GM10266 (cell line): ENCODE measurements around the gene TMPRSS9.

Source experiments
- DNase-seq: peaks from one replicate; pipeline ENCODE4 v3.0.0; 2012; ENCODE audit errors: extremely low spot score
- CTCF ChIP-seq: IDR thresholded peaks from 2 replicates; pipeline ENCODE4 v1.5.1; 2012; ENCODE audit warnings: mild to moderate bottlenecking, low read depth; ENCODE audit not compliant: control insufficient read depth, insufficient read depth; ENCODE audit errors: missing control alignments

Gene TMPRSS9

GRCh38 chr19:2317756-2318155, 42.3 kb upstream of the TMPRSS9 start:
- no peak for TF ChIP-seq CTCF
- DNase-seq, result no peak

- DNase-seq, result no peak
- no peak for TF ChIP-seq CTCF
Observed at GRCh38 chr19:2318923-2319322, 41.1 kb upstream of the TMPRSS9 start.

GRCh38 chr19:2319551-2319950, 40.5 kb upstream of the TMPRSS9 start:
- no peak for TF ChIP-seq CTCF
- no peak for DNase-seq

GRCh38 chr19:2320049-2320448, 40.0 kb upstream of the TMPRSS9 start:
- DNase-seq, result no peak
- TF ChIP-seq CTCF, result no peak

GRCh38 chr19:2320939-2321338, 39.1 kb upstream of the TMPRSS9 start:
- TF ChIP-seq CTCF, result no peak

GRCh38 chr19:2321565-2322283, 38.3 kb upstream of the TMPRSS9 start:
- DNase-seq, result no peak

More at GRCh38 chr19:2320939-2321338, 39.1 kb upstream of the TMPRSS9 start:
- no peak for DNase-seq

More at GRCh38 chr19:2321565-2322283, 38.3 kb upstream of the TMPRSS9 start:
- no peak for TF ChIP-seq CTCF
